Activated T-cell treated with anti-CD3 and anti-CD28 coated beads, Interleukin-2, amount 50 U/mL, for 72 hours (primary cell): ENCODE data around the gene SF3B5. TPM values are rescaled to one million over a fixed set of nuclear protein-coding genes. Genes with fewer than 3 reads are reported as not detected.

Experiments
- ATAC-seq, 2 donors: fragments of 150-1000 bp; cut with Tn5 transposase; replicated peaks in 1 of 2; 2 replicates each; pipeline ENCODE4 v1.10.0; 2021; ENCODE audit warnings: moderate library complexity in 2 of 2, mild to moderate bottlenecking in 1 of 2
- DNase-seq, 2 donors: peaks; one replicate each; pipeline ENCODE4 v3.0.0; 2021 to 2022; ENCODE audit warnings: mixed read lengths in 1 of 2
- H3K27ac Mint-ChIP-seq: one replicate; pipeline ENCODE4 v1.8.0; 2022; ENCODE audit warnings: mild to moderate bottlenecking, moderate library complexity, mixed read lengths
- H3K27me3 Mint-ChIP-seq: one replicate; pipeline ENCODE4 v1.8.0; 2022; ENCODE audit warnings: low read depth, mixed read lengths
- H3K36me3 Mint-ChIP-seq, 2 donors: one replicate each; pipeline ENCODE4 v1.8.0; 2022; ENCODE audit warnings: mixed read lengths in 2 of 2, mild to moderate bottlenecking in 1 of 2; ENCODE audit not compliant: insufficient read depth in 2 of 2
- H3K4me1 Mint-ChIP-seq: one replicate; pipeline ENCODE4 v1.8.0; 2022; ENCODE audit warnings: low read depth, mixed read lengths
- H3K4me3 Mint-ChIP-seq, 2 donors: one replicate each; pipeline ENCODE4 v1.8.0; 2022; ENCODE audit warnings: mild to moderate bottlenecking in 2 of 2, mixed read lengths in 2 of 2, moderate library complexity in 2 of 2
- H3K9me3 Mint-ChIP-seq, 2 donors: one replicate each; pipeline ENCODE4 v1.8.0; 2022; ENCODE audit warnings: mixed read lengths in 2 of 2
- total RNA-seq, 2 donors: library from RNA; stranded (reverse); gene quantifications; one replicate each; pipeline ENCODE4 v1.2.3, GENCODE V29; 2022

SF3B5 gene
- total RNA-seq, 2 donors from 2014 or later = 126 to 141 TPM

- DNase-seq (peak; percentile 48 to 64), ATAC-seq (peak; percentile 7 to 12)
- Mint-ChIP-seq H3K9me3 (peaks cover 3% of the 10 kb centered on the region in 2 donors), H3K27ac (peak overlapping the region; percentile 75), H3K27me3 (peaks cover 9% of the 10 kb centered on the region), H3K4me1 (peaks cover 48% of the 10 kb centered on the region), H3K4me3 (peak overlapping the region; percentile 69 to 84), H3K36me3 (peaks cover 4 to 5% of the 10 kb centered on the region in 2 donors)
Measured at GRCh38 chr6:144066741-144067484, 28.5 kb downstream of the SF3B5 start.

- H3K9me3 Mint-ChIP-seq = peaks cover 3% of the 10 kb centered on the region in 2 donors
- peak overlapping the region; percentile 79 for H3K27ac Mint-ChIP-seq
- no peak for DNase-seq
- no peak for ATAC-seq
- H3K27me3 Mint-ChIP-seq = peaks cover 9% of the 10 kb centered on the region
- H3K4me1 Mint-ChIP-seq = peaks cover 48% of the 10 kb centered on the region
- H3K4me3 Mint-ChIP-seq = peak overlapping the region; percentile 69 to 84
- peaks cover 4 to 5% of the 10 kb centered on the region in 2 donors for H3K36me3 Mint-ChIP-seq
Measured at GRCh38 chr6:144066255-144066654, 29.1 kb downstream of the SF3B5 start.

GRCh38 chr6:144065213-144065660 is 30.1 kb downstream of the SF3B5 start:
- Mint-ChIP-seq H3K9me3 (peaks cover 3% of the 10 kb centered on the region in 2 donors), H3K36me3 (peaks cover 4 to 5% of the 10 kb centered on the region in 2 donors), H3K4me1 (peaks cover 48% of the 10 kb centered on the region), H3K27ac (peak overlapping the region; percentile 81), H3K27me3 (peaks cover 9% of the 10 kb centered on the region), H3K4me3 (peak overlapping the region; percentile 91 to 97)
- DNase-seq = peak; percentile 15 to 18
- ATAC-seq = no peak

- peaks cover 3 to 4% of the 10 kb centered on the region in 2 donors for H3K36me3 Mint-ChIP-seq
Measured at GRCh38 chr6:144064402-144065212, 30.8 kb downstream of the SF3B5 start.

GRCh38 chr6:144063744-144064401 is 31.5 kb downstream of the SF3B5 start:
- H3K27ac Mint-ChIP-seq = peak overlapping the region; percentile 59
- peaks cover 3 to 4% of the 10 kb centered on the region in 2 donors for H3K36me3 Mint-ChIP-seq
- H3K4me3 Mint-ChIP-seq = peak overlapping the region; percentile 91 to 97
- DNase-seq (peak; percentile 94 to 95), ATAC-seq (peak; percentile 92 to 93)
- peaks cover 46% of the 10 kb centered on the region for H3K4me1 Mint-ChIP-seq
- H3K9me3 Mint-ChIP-seq = peaks cover 0 to 1% of the 10 kb centered on the region in 2 donors
- H3K27me3 Mint-ChIP-seq = peaks cover 9% of the 10 kb centered on the region

More at GRCh38 chr6:144064402-144065212, 30.8 kb downstream of the SF3B5 start:
- H3K27me3 Mint-ChIP-seq = peaks cover 9% of the 10 kb centered on the region
- H3K4me3 Mint-ChIP-seq = peak overlapping the region; percentile 91 to 97
- peak overlapping the region; percentile 81 for H3K27ac Mint-ChIP-seq
- DNase-seq = peak; percentile 82 to 86
- ATAC-seq = peak; percentile 48 to 57
- H3K9me3 Mint-ChIP-seq = peaks cover 0 to 3% of the 10 kb centered on the region in 2 donors
- H3K4me1 Mint-ChIP-seq = peaks cover 48% of the 10 kb centered on the region

GRCh38 chr6:144063246-144063743 is 32.1 kb downstream of the SF3B5 start:
- H3K27me3 Mint-ChIP-seq = peaks cover 9% of the 10 kb centered on the region
- peak overlapping the region; percentile 59 for H3K27ac Mint-ChIP-seq
- peaks cover 1 to 3% of the 10 kb centered on the region in 2 donors for H3K36me3 Mint-ChIP-seq
- peaks cover 42% of the 10 kb centered on the region for H3K4me1 Mint-ChIP-seq
- DNase-seq (peak in 1 of 2 donors; percentile 10), ATAC-seq (peak in 1 of 2 donors; percentile 0)
- H3K9me3 Mint-ChIP-seq = no peaks in the 10 kb centered on the region
- H3K4me3 Mint-ChIP-seq = peak overlapping the region; percentile 91 to 97

- ATAC-seq = no peak
- peaks cover 1 to 3% of the 10 kb centered on the region in 2 donors for H3K36me3 Mint-ChIP-seq
- peak overlapping the region; percentile 59 for H3K27ac Mint-ChIP-seq
- DNase-seq = no peak
- peaks cover 9% of the 10 kb centered on the region for H3K27me3 Mint-ChIP-seq
- peaks cover 47% of the 10 kb centered on the region for H3K4me1 Mint-ChIP-seq
- H3K4me3 Mint-ChIP-seq = peak overlapping the region; percentile 91 to 97
- H3K9me3 Mint-ChIP-seq = peaks cover 0 to under 1% of the 10 kb centered on the region in 2 donors
Measured at GRCh38 chr6:144062786-144063185, 32.6 kb downstream of the SF3B5 start.

- H3K27ac Mint-ChIP-seq = no peak overlapping the region
- no peak for ATAC-seq
- peaks cover 0 to 2% of the 10 kb centered on the region in 2 donors for H3K9me3 Mint-ChIP-seq
- peaks cover 9% of the 10 kb centered on the region for H3K27me3 Mint-ChIP-seq
- H3K4me1 Mint-ChIP-seq = peaks cover 52% of the 10 kb centered on the region
- no peak for DNase-seq
- peaks cover 1 to 7% of the 10 kb centered on the region in 2 donors for H3K36me3 Mint-ChIP-seq
- no peak overlapping the region for H3K4me3 Mint-ChIP-seq
Measured at GRCh38 chr6:144059139-144059538, 36.2 kb downstream of the SF3B5 start.

- Mint-ChIP-seq H3K9me3 (peaks cover 2 to 6% of the 10 kb centered on the region in 2 donors), H3K27ac (peak overlapping the region; percentile 83), H3K4me1 (peaks cover 47% of the 10 kb centered on the region), H3K4me3 (peak overlapping the region; percentile 84 to 86), H3K27me3 (no peaks in the 10 kb centered on the region), H3K36me3 (peaks cover 3 to 9% of the 10 kb centered on the region in 2 donors)
- DNase-seq = peak; percentile 63 to 73
- peak; percentile 91 to 93 for ATAC-seq
Measured at GRCh38 chr6:144055121-144055931, 40.0 kb downstream of the SF3B5 start.

- H3K9me3 Mint-ChIP-seq = peaks cover 2 to 9% of the 10 kb centered on the region in 2 donors
- H3K4me3 Mint-ChIP-seq = peak overlapping the region in 1 of 2 donors; percentile 24
- H3K27ac Mint-ChIP-seq = peak overlapping the region; percentile 41
- peaks cover 47% of the 10 kb centered on the region for H3K4me1 Mint-ChIP-seq
- ATAC-seq (no peak), DNase-seq (no peak)
- H3K36me3 Mint-ChIP-seq = peaks cover 3 to 12% of the 10 kb centered on the region in 2 donors
- no peaks in the 10 kb centered on the region for H3K27me3 Mint-ChIP-seq
Measured at GRCh38 chr6:144053601-144054000, 41.8 kb downstream of the SF3B5 start.

GRCh38 chr6:144052488-144052887 is 42.9 kb downstream of the SF3B5 start:
- Mint-ChIP-seq H3K27me3 (no peaks in the 10 kb centered on the region), H3K9me3 (peaks cover 4 to 8% of the 10 kb centered on the region in 2 donors), H3K27ac (no peak overlapping the region), H3K4me1 (peaks cover 39% of the 10 kb centered on the region), H3K4me3 (no peak overlapping the region), H3K36me3 (peaks cover 5 to 10% of the 10 kb centered on the region in 2 donors)
- DNase-seq (no peak), ATAC-seq (no peak)

- no peak for DNase-seq
- peaks cover 11% of the 10 kb centered on the region for H3K4me1 Mint-ChIP-seq
Measured at GRCh38 chr6:144049386-144049785, 46.0 kb downstream of the SF3B5 start.

More at GRCh38 chr6:144049386-144049785, 46.0 kb downstream of the SF3B5 start:
- peaks cover 8% of the 10 kb centered on the region in 2 donors for H3K36me3 Mint-ChIP-seq
- peaks cover 4 to 8% of the 10 kb centered on the region in 2 donors for H3K9me3 Mint-ChIP-seq
- no peak overlapping the region for H3K4me3 Mint-ChIP-seq
- ATAC-seq = no peak
- no peak overlapping the region for H3K27ac Mint-ChIP-seq
- H3K27me3 Mint-ChIP-seq = no peaks in the 10 kb centered on the region
